ENCODE data around the gene AHNAK2. TPM values are rescaled to one million over a fixed set of nuclear protein-coding genes. Genes with fewer than 3 reads are reported as not detected.

The AHNAK2 gene
- total and polyA plus RNA-seq, 2 experiments from 2014 or later = 17.8 to 78.0 TPM

GRCh38 chr14:104899781-104900180, 78.4 kb downstream of the AHNAK2 start:
- H3K27ac ChIP-seq = no peak overlapping the region
- peaks cover 11% of the 10 kb centered on the region for H3K4me1 ChIP-seq (ENCODE audit: low read depth)
- no peak for DNase-seq (ENCODE audit: low read depth in 1 of 2, low spot score in 1 of 2)
- no peak for TF ChIP-seq CTCF (IDR thresholded peaks at IDR 0.05; ENCODE audit: low read depth, low read length)
- no peaks in the 10 kb centered on the region for H3K36me3 ChIP-seq
- H3K4me3 ChIP-seq = no peak overlapping the region
- H3K27me3 ChIP-seq = peaks cover 22% of the 10 kb centered on the region
- H3K9me3 ChIP-seq (ENCODE audit: low read depth) = no peaks in the 10 kb centered on the region

- TF ChIP-seq CTCF (IDR thresholded peaks at IDR 0.05; ENCODE audit: low read depth, low read length) = no peak
- no peak overlapping the region for H3K27ac ChIP-seq
- peaks cover 15% of the 10 kb centered on the region for H3K27me3 ChIP-seq
- DNase-seq (ENCODE audit: low read depth in 1 of 2, low spot score in 1 of 2) = peak in 1 of 2 donors; percentile 22
- peaks cover 11% of the 10 kb centered on the region for H3K4me1 ChIP-seq (ENCODE audit: low read depth)
- H3K9me3 ChIP-seq (ENCODE audit: low read depth) = no peaks in the 10 kb centered on the region
- H3K4me3 ChIP-seq = no peak overlapping the region
- no peaks in the 10 kb centered on the region for H3K36me3 ChIP-seq
These were observed 79.2 kb downstream of the AHNAK2 start for GRCh38 chr14:104898870-104899510.

- no peaks in the 10 kb centered on the region for H3K36me3 ChIP-seq
- H3K9me3 ChIP-seq (ENCODE audit: low read depth) = no peaks in the 10 kb centered on the region
- no peak for TF ChIP-seq CTCF (IDR thresholded peaks at IDR 0.05; ENCODE audit: low read depth, low read length)
- no peak overlapping the region for H3K4me3 ChIP-seq
- DNase-seq (ENCODE audit: low read depth in 1 of 2, low spot score in 1 of 2) = no peak
- peaks cover 11% of the 10 kb centered on the region for H3K4me1 ChIP-seq (ENCODE audit: low read depth)
- no peak overlapping the region for H3K27ac ChIP-seq
- peaks cover 13% of the 10 kb centered on the region for H3K27me3 ChIP-seq
These were observed 80.0 kb downstream of the AHNAK2 start for GRCh38 chr14:104898195-104898558.

GRCh38 chr14:104897330-104898194, 80.6 kb downstream of the AHNAK2 start:
- H3K27ac ChIP-seq = no peak overlapping the region
- H3K4me1 ChIP-seq (ENCODE audit: low read depth) = peaks cover 11% of the 10 kb centered on the region
- peaks cover 13% of the 10 kb centered on the region for H3K27me3 ChIP-seq
- no peak for TF ChIP-seq CTCF (IDR thresholded peaks at IDR 0.05; ENCODE audit: low read depth, low read length)
- H3K4me3 ChIP-seq = no peak overlapping the region
- H3K36me3 ChIP-seq = no peaks in the 10 kb centered on the region
- DNase-seq (ENCODE audit: low read depth in 1 of 2, low spot score in 1 of 2) = no peak
- no peaks in the 10 kb centered on the region for H3K9me3 ChIP-seq (ENCODE audit: low read depth)

- DNase-seq (ENCODE audit: low read depth in 1 of 2, low spot score in 1 of 2) = no peak
These were observed 82.2 kb downstream of the AHNAK2 start for GRCh38 chr14:104895786-104896661.

More at GRCh38 chr14:104895786-104896661, 82.2 kb downstream of the AHNAK2 start:
- no peaks in the 10 kb centered on the region for H3K9me3 ChIP-seq (ENCODE audit: low read depth)
- H3K36me3 ChIP-seq = no peaks in the 10 kb centered on the region
- H3K4me3 ChIP-seq = no peak overlapping the region
- no peak overlapping the region for H3K27ac ChIP-seq
- peaks cover 11% of the 10 kb centered on the region for H3K4me1 ChIP-seq (ENCODE audit: low read depth)
- peaks cover 3% of the 10 kb centered on the region for H3K27me3 ChIP-seq
- TF ChIP-seq CTCF (IDR thresholded peaks at IDR 0.05; ENCODE audit: low read depth, low read length) = no peak

Measured in cardiac muscle cell (in vitro differentiated cells and primary cell).